K562 (cell line): ENCODE measurements around the gene CRABP2. TPM values are rescaled to one million over a fixed set of nuclear protein-coding genes. Genes with fewer than 3 reads are reported as not detected.

Experiments used
- ATAC-seq: fragments of 200-7000 bp; cut with Tn5 transposase; 3 replicates; pipeline ENCODE4 v1.9.1; 2020; ENCODE audit warnings: moderate library complexity
- BruUV-seq: library from RNA; stranded (reverse); fragments of 400-500 nt; replicated peaks from 2 replicates; lab custom pipeline; 2021; lab: Mats Ljungman, UMichigan
- CTCF ChIA-PET: fragments of 300-600 bp; formaldehyde crosslinking; extraction: SDS; loops from one replicate; lab custom pipeline; 2021; ENCODE audit warnings: low intra/inter-chr PET ratio; lab: Yijun Ruan, JAX
- POLR2A ChIA-PET: fragments of 300-600, 350-650 bp; sonication (Branson Sonifier 250); formaldehyde crosslinking; extraction: SDS; loops from one replicate; lab custom pipeline; 2021; ENCODE audit warnings: antibody characterized with exemption, inconsistent platforms; lab: Yijun Ruan, JAX
- DNase-seq, 4 experiments: peaks; one replicate each; pipeline versions ENCODE4 v3.0.0 to v3.0.0-alpha.2; 2011 to 2018; ENCODE audit warnings: low spot score in 3 of 4, mixed read lengths in 3 of 4; ENCODE audit errors: extremely low read depth in 1 of 4
- FAIRE-seq: peaks from 2 replicates; lab custom pipeline; 2011; peaks lifted over from hg19 to GRCh38; lab: Jason Lieb, UNC
- H2AFZ ChIP-seq: 2 replicates; pipeline ENCODE4 v1.6.0; 2011; ENCODE audit warnings: low read depth, low read length, control low read depth, inconsistent platforms
- H3K27ac ChIP-seq: fragments of 200-600 bp; 3 replicates; pipeline ENCODE4 v1.8.0; 2011; ENCODE audit warnings: low read depth, mild to moderate bottlenecking, control low read depth, inconsistent platforms, low read length, moderate library complexity, mixed read lengths; ENCODE audit errors: extremely low read depth
- H3K27me3 ChIP-seq, 2 experiments: fragments of 300-600 bp in 1 of 2; 2 replicates in 1 of 2; 3 replicates in 1 of 2; pipeline versions ENCODE4 v1.6.0 to v1.8.0; 2011; ENCODE audit warnings: inconsistent platforms in 2 of 2, low read length in 2 of 2, mild to moderate bottlenecking in 1 of 2, mixed read lengths in 1 of 2, moderate library complexity in 1 of 2; ENCODE audit not compliant: control insufficient read depth in 2 of 2, insufficient read depth in 2 of 2
- H3K36me3 ChIP-seq: fragments of 300-600 bp; 3 replicates; pipeline ENCODE4 v1.8.0; 2011; ENCODE audit warnings: mild to moderate bottlenecking, low read length, inconsistent platforms; ENCODE audit not compliant: control insufficient read depth, insufficient read depth
- H3K4me1 ChIP-seq, 2 experiments: fragments of 200-600 bp in 1 of 2; replicated peaks in 1 of 2; 2 replicates in 1 of 2; 3 replicates in 1 of 2; pipeline versions ENCODE4 v1.5.1 to v1.8.0; 2011; ENCODE audit warnings: inconsistent platforms in 2 of 2, low read length in 2 of 2, mild to moderate bottlenecking in 1 of 2, mixed read lengths in 1 of 2, moderate library complexity in 1 of 2; ENCODE audit not compliant: control insufficient read depth in 2 of 2, insufficient read depth in 2 of 2
- H3K4me2 ChIP-seq: 2 replicates; pipeline ENCODE4 v1.6.1; 2011; ENCODE audit warnings: low read length, control low read depth, inconsistent platforms, mixed read lengths; ENCODE audit not compliant: insufficient read depth
- H3K4me3 ChIP-seq: fragments of 200-600 bp; sonication (generic), shearing (Covaris generic); 2 replicates; pipeline ENCODE4 v1.5.1; 2016; ENCODE audit warnings: control low read depth, inconsistent platforms
- H3K79me2 ChIP-seq: fragments of 200-600 bp; 3 replicates; pipeline ENCODE4 v1.8.0; 2011; ENCODE audit warnings: low read length, inconsistent platforms; ENCODE audit not compliant: control insufficient read depth, insufficient read depth
- H3K9ac ChIP-seq, 2 experiments: 2 replicates each; pipeline versions ENCODE4 v1.6.0 to v1.6.1; 2011; ENCODE audit warnings: low read depth in 2 of 2, low read length in 2 of 2, control low read depth in 1 of 2, inconsistent platforms in 1 of 2, mild to moderate bottlenecking in 1 of 2, mixed read lengths in 1 of 2; ENCODE audit not compliant: insufficient read depth in 1 of 2
- H3K9me1 ChIP-seq: one replicate; pipeline ENCODE4 v1.6.0; 2011; ENCODE audit warnings: inconsistent platforms, mild to moderate bottlenecking, low read length, moderate library complexity; ENCODE audit not compliant: control insufficient read depth, insufficient read depth
- H3K9me3 ChIP-seq: replicated peaks from 2 replicates; pipeline ENCODE4 v1.5.1; 2011; ENCODE audit warnings: low read depth, low read length, inconsistent platforms; ENCODE audit not compliant: control insufficient read depth, insufficient read depth
- H4K20me1 ChIP-seq: replicated peaks from 2 replicates; pipeline ENCODE4 v1.6.1; 2011; ENCODE audit warnings: low read length, inconsistent platforms, mixed read lengths; ENCODE audit not compliant: control insufficient read depth, insufficient read depth
- ATF3 ChIP-seq, 2 experiments: fragments of 450-650 bp in 1 of 2; sonication (generic) in 1 of 2; formaldehyde crosslinking in 1 of 2; IDR thresholded peaks in 1 of 2; conservative IDR thresholded peaks in 1 of 2; 2 replicates each; pipeline versions ENCODE4 v1.6.1 to v1.8.1; 2016 to 2023; ENCODE audit warnings: mild to moderate bottlenecking in 2 of 2, moderate library complexity in 2 of 2, inconsistent platforms in 1 of 2, missing genetic modification reagents in 1 of 2
- CEBPB ChIP-seq: fragments of 450-650 bp; IDR thresholded peaks from 2 replicates; pipeline ENCODE4 v1.6.1; 2016; ENCODE audit warnings: missing genetic modification characterization, missing compliant biosample characterization
- CEBPG ChIP-seq, 3 experiments: fragments of 200-800 bp in 1 of 3; sonication (Bioruptor generic) in 1 of 3; sonication (generic) in 1 of 3; formaldehyde crosslinking in 1 of 3; IDR thresholded peaks in 2 of 3; conservative IDR thresholded peaks in 1 of 3; 2 replicates each; pipeline versions ENCODE4 v1.6.1 to v1.8.0; 2016 to 2022; ENCODE audit warnings: missing compliant biosample characterization in 2 of 3, missing genetic modification characterization in 2 of 3, mild to moderate bottlenecking in 1 of 3, missing genetic modification reagents in 1 of 3
- SAFB ChIP-seq: fragments of 200-400 bp; formaldehyde crosslinking; IDR thresholded peaks from 2 replicates; pipeline ENCODE4 v1.6.1; 2017; ENCODE audit warnings: low read depth, low read length, borderline replicate concordance
- TCF7 ChIP-seq: sonication (generic); IDR thresholded peaks from 2 replicates; pipeline ENCODE4 v1.6.1; 2016; ENCODE audit warnings: antibody characterized with exemption, borderline replicate concordance
- WGBS: fragments of 100-300 bp; shearing (Covaris generic); methylation state at CpG from one replicate; pipeline ENCODE4 v1.1.6; 2016; ENCODE audit warnings: low coverage, mixed read lengths; ENCODE audit not compliant: insufficient coverage; ENCODE audit errors: missing lambda C conversion rate; 5-methylcytosine and 5-hydroxymethylcytosine counted together
- in situ Hi-C: fragments of 300-500 bp; cut with MboI; formaldehyde crosslinking; loops from 4 replicates; pipeline ENCODE4 v1.15.0; 2018; ENCODE audit warnings: inconsistent platforms, mixed read lengths
- intact Hi-C: fragments of 100-400 bp; cut with micrococcal nuclease; formaldehyde crosslinking; loops from 2 replicates; pipeline ENCODE4 v1.14.2; 2022
- polyA plus RNA-seq, 8 experiments: library from polyadenylated mRNA; depleted of rRNA in 4 of 8; stranded (reverse) in 5 of 8; unstranded in 3 of 8; fragments of >200 nt; fragmentation: Nextera tagmentation in 2 of 8; fragmentation: Illumina TruSeq in 1 of 8; extraction: Ambion mirVana in 2 of 8; extraction: Trizol in 1 of 8; gene quantifications; 2 replicates each; pipeline versions ENCODE4 v1.2.1 to v1.2.3, GENCODE V29; 2011 to 2014; ENCODE audit warnings: inconsistent platforms in 1 of 8, missing spikeins in 1 of 8
- total RNA-seq, 7 experiments: library from RNA; depleted of rRNA in 6 of 7; stranded (reverse); fragments of >200 nt in 6 of 7; fragmentation: Illumina TruSeq in 2 of 7; extraction: Trizol in 2 of 7; gene quantifications; 2 replicates each; pipeline versions ENCODE4 v1.2.1 to v1.2.3, GENCODE V29; 2011 to 2021; ENCODE audit warnings: low replicate concordance in 1 of 7

CRABP2 gene
- total and polyA plus RNA-seq, 9 of the 15 experiments (the other 6 are each of a cell fraction or from before 2014, with no cell fraction given): 0.30 to 2.5 (median 0.82) TPM

- in situ Hi-C loops: no loop called here
- Histone ChIP-seq H2AFZ (no peak overlapping the region), H3K9me3 (no peaks in the 10 kb centered on the region), H3K27ac (no peak overlapping the region), H3K27me3 (no peaks in the 10 kb centered on the region), H4K20me1 (no peaks in the 10 kb centered on the region), H3K36me3 (peaks cover 8% of the 10 kb centered on the region; the same call in 1 of the 3 replicates), H3K9me1 (no peaks in the 10 kb centered on the region), H3K79me2 (peaks cover 55% of the 10 kb centered on the region), H3K4me1 (peaks cover 27 to 31% of the 10 kb centered on the region in 2 experiments; a peak in 4 of 5 replicates), H3K4me3 (no peak overlapping the region), H3K9ac (no peak overlapping the region), H3K4me2 (no peak overlapping the region)
- peak; percentile 32 for TF ChIP-seq ATF3 (IDR thresholded peaks at IDR 0.05)
- TF ChIP-seq ATF3 (CRISPR knock-in tag; conservative IDR thresholded peaks at IDR 0.05): no peak
- peak; percentile 59 for TF ChIP-seq CEBPB (tag)
- no peak for TF ChIP-seq SAFB
- no peak for TF ChIP-seq TCF7
- no peak; the same call in 1 of the 2 replicates for TF ChIP-seq CEBPG (CRISPR knock-in tag; IDR thresholded peaks at IDR 0.05)
- TF ChIP-seq CEBPG (tag; conservative IDR thresholded peaks at IDR 0.05 in 1 of 2, IDR thresholded peaks at IDR 0.05 in 1 of 2): peak; percentile 29 to 33; a peak in 2 of 4 replicates
- POLR2A ChIA-PET: no interaction called here
- CTCF ChIA-PET: no interaction called here
- intact Hi-C loops: no loop called here
- WGBS: 69% methylated on average over 8 of the region's 8 CpGs
- DNase-seq: no peak
- FAIRE-seq: no peak
- TSS peak; percentile 24 for BruUV-seq
- no peak for ATAC-seq
Observed at GRCh38 chr1:156754219-156754618, 48.8 kb upstream of the CRABP2 start.
